ENCODE measurements around the gene CEPT1.

Gene CEPT1

DNA sequence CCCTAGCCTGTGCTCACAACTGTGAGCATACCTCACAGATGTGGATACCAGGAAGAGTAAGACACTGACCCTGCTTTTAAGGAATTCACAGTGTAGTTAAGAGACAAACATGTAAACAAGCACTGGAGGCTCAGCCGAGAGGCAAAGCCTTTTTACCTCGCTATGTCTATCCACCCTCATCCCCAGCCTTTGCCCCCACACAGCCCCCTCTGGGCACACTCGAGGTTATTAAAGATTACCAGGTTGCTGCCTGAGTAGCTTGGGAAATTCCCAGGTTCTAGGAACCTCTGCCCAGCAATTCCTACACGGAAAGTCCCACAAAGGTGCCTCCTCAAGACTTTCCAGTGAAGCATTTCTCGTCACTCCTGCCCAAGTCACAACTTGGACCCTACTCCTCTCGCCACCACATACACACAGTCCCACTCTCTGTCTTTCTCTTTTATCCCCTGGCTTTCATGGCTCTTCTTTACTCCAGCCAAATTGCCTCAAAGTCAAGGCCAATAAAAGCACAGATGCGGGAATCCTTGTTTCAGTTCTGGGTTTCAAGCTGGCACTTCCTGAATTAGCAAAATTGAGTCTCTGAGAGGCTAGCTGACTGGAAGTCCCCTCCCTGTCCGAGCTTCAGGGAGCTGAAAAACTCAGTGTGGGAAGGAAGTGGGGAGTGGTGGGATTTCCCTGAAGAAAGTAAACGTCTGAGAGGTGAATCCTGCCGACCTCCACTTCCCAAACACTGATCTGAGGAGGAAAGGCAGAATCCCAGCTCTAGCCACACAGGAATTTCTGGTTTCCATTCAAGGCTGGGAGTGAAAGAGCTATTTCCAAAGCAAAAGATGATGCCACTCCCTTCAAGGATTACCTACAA lies 52.9 kb downstream of the CEPT1 start:
- no peak for DNase-seq (ENCODE audit: low read depth in 2 of 2)

DNA sequence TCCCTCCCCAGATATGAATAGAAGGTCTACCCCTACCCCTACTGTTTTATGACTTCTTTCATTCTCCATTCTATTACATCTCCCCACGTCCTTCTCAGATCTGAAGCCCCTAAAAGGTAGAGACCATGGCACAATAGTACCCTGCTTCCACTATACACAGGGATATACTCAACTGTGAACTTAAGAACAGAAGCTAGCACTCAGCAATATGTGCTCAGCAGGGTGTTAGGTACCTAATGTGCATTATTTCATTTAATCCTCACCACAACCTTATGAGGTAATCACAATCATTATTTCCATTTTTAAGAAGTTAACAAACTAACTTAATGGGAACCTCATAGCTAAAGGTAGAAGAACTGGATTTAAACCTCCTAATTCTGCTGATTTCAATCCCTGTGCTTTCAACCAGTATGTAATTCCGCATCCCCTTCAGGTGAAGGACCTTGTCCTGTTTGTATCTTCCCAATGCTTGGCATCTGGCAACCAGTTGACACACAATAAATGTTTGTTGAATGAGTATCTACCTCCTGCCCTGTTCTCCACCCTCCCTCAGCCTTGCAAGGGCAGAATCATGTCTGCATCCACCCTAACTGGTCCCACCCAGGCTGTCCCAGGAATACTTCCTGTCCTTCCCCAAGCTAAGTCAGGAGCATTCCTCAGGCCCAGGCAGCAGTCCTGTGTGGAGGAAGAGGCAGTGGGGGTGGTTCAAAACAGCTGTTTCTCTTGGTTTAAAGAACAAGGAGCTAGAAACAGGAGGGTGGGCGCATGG lies 53.9 kb downstream of the CEPT1 start:
- no peak for DNase-seq (ENCODE audit: low read depth in 2 of 2)

DNA sequence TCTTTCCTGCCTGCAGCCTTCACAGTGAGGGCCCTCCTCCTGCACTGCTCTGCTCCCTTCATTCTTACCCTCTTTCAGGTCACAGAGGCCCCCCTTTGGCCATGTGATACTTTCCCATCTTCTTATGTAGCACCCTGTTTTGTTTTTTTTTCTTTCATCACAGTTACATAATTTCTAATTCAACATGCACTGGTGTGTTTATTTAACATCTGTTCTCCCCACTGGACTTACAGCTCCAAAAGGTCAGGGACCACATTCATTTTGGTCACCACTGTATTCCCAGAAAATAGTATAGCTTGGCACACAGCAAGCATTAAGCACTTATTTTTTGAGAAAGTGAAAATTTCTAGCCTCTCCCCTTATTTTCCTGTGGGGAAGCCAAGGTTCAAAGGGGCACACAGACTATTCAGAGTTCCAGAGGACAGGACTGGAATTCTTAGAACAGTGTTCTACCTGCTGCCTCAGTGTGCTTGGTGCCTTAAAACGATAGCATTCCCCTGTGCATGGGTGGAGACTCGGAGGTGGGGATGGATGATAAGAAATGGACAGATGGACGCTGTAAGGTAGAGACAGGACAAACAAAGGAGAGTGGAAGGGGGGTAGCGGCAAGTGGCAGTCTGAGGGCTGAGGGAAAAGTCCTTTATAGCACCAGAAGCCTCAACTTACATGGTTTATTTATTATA lies 55.1 kb downstream of the CEPT1 start:
- DNase-seq (ENCODE audit: low read depth in 2 of 2) = no peak

DNA sequence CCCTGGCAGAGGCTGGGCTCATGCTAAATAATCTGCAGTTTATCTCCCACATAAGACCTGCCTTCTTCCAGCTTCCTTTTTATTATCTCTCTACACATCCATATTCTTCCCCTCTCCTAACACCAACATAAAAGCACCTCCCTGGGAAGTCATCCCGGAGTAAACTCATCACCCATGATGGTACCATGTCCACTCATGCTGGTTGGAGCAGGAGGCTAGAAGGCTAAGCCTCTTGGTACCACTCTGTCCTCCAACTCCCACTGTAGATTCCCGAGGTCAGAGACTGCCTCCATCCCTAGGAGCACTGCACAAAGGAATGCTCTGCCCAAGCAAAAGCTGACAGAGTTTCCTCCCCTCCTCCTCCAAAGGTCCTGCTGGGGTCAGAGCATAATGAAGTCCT lies 56.2 kb downstream of the CEPT1 start:
- DNase-seq (ENCODE audit: low read depth in 2 of 2) = no peak

DNA sequence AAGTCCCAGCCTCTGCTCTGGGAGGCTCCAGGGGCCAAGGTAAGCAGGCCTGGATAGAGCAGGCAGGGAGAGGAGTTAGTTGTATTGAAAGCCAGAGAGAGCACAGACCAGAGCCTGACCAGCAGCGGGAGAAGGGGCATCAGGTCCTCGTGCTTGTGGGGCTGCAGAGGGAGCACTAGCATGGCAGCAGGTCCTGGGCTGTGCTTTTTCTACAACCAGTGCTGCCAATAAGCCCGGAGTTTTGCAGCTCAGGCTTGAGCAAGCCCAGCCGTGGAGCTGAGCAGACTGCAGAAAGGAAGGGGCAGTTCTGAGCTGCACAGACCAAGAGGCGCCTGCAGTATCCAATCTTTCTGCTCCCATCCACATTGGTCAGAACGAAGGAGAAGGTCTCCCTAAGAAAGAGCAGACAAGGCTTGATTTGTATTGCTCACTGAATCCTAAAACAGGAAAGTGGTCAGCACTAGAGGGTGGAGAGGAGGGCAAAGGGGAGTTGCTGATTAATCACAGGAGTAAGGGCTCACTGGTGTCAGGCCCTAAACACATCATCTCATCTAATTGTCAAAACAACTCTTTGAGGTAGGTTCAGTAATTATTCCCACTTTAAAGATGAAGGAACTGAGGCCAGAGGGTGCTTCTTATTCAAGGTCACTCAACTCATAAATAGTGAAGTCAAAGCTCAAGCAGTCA lies 57.7 kb downstream of the CEPT1 start:
- no peak for DNase-seq (ENCODE audit: low read depth in 2 of 2)

DNA sequence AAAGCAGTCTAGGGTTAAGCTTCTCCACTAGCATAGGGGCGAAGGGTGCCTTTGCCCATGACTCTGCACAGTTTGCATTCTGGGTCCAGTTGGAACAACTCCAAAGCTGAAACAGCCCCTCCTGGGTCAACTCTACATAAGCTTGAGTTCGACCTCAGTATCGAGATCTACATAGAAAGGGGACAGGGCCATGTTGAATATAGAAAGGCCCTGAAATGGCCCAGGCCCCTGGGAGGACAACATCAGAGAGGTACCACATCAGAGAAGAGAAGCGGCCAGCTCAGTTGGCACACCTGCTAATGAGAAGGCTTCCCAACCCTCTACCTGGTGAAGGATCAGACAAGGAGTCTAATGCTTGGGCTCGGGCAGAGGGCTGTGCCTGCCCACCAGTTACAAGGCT lies 58.8 kb downstream of the CEPT1 start:
- DNase-seq (ENCODE audit: low read depth in 2 of 2) = no peak

DNA sequence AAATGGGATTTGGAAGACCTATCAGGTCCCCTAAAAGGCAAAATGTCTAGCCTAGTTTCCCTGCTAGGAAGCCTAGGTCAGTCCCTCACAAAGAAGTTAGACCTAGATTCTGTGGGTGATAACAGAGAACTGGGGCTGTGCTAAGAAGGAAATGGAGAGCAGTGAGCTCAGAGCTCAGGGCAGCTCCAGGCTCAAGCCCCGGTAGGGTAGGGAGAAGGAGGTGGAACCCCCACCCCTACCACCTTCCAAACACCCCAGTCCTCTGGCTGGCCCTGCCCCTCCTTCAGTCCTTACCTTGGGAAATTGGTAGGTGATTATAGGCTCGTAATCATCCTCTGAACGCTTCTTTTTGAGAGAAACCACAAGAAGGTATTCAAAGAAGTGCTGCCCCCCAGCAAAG lies 59.3 kb downstream of the CEPT1 start:
- DNase-seq (ENCODE audit: low read depth in 2 of 2) = no peak

DNA sequence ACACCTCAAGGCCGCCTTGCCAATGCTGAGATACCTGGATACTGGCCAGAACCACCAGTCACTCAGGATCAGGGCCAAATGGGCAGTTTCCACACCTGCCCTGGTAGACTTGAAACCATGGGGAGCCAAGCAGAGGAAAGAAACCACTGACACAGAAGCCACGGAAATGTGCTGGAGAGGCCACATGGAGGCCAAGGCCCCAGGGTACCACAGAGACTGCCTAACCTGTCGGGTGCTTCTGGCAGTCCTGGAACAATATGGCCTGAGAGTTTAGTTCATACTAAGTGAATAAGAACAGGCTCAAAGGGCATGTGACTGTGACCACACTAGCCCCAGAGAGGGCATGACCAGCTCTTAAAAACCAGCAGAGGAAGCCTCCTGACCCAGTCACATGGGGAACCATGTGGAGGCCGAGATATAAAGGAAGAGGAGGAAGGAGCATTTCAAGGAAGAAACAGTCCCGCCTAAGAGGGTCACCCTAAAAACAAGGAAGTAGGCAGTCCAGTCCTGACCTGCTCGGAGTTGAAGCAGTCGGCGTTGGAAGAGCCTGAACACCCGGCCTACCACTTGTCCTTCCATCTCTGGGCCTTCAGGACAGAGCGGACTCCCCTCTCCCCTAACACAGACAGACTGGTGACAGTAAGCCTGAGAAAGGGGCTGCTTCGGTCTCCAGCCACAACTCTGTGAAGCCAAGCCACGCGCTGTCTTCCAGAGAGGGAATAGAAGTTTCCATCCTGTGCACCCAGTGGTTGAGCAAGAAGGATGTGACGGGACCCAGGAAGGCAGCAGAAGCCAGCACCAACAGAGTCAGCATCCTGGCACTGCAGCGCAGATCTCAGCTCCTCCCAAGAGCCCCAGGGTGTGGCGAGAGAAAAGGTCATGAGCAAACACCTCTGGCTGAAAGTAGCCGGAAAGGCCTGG lies 60.1 kb downstream of the CEPT1 start, which contains the start of gene DENND2D:
TSS of gene DENND2D (minus strand) at position 766 of the 921 bp plus-strand sequence. CDS start at position 579, 187 bp downstream.
- no peak for DNase-seq (ENCODE audit: low read depth in 2 of 2)

DNA sequence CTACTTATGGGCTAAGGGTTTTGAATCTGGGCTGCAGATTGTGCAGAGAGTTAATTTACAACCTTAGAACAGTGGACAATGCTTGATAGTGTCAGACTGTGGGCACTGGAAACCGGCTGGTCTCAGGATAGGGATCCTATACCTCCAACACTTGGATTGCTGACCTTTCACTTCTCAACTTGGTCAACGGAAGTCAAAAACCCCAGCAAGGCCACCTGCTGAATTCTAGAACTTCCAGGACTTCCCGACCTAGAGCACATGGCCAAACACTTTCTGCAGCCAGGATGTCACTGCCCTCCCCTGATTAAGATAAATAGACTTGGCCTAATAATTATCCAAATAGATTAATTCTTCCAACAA lies 60.8 kb downstream of the CEPT1 start:
- no peak for DNase-seq (ENCODE audit: low read depth in 2 of 2)

DNA sequence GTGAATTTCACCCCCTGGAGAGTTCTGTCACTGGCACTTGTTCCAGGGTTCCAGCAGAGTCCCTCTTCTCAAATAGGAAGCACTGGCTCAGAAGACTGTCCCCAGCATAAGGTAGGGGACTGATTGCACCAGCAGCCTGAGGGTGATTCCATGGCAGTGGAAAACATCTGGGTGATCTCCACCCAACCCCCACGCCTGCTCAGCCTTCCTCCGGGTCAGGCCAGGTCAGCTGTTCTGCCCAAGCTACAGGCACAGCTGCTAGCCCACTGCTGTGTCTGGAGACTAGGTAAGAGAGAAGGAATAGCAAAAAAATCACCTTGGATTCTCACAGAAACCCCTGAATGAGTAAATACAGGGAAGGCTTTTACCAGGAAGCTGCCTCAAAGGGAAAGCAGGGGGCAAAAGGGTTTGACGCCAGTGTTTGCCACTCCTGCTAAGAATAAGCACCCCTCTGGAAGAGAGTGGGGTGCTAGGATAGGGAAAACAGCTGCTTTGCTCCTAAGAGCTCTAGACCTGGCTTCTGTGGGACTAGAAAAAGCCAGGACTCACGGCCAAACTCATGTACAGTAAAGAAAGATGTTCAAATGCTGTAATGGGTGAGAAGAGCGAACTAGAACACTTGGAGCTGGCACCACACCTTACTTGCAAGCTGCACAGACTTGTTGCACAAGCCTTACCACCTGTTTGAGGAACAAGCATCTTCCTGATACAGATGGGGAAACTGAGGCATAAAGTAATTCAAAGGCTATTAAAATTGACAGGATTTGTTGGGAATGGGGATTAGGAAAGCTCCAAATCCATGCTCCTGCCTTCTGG lies 61.5 kb downstream of the CEPT1 start:
- no peak for DNase-seq (ENCODE audit: low read depth in 2 of 2)

DNA sequence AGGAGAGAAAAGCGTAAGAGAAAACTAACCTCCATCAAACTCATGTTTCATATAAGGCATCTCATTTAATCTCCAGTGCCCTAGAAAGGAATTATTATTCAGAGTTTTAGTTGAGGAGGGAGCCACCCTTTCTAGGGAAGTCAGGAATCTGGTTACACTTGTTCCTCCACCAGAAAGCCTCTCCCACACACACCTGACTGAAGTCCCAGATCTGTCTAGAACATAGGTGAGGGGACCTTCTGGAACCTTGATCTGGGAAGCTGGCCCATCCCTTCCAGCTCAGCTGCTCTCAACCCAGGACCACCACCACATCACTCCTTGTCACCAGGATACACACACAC lies 62.3 kb downstream of the CEPT1 start:
- no peak for DNase-seq (ENCODE audit: low read depth in 2 of 2)

DNA sequence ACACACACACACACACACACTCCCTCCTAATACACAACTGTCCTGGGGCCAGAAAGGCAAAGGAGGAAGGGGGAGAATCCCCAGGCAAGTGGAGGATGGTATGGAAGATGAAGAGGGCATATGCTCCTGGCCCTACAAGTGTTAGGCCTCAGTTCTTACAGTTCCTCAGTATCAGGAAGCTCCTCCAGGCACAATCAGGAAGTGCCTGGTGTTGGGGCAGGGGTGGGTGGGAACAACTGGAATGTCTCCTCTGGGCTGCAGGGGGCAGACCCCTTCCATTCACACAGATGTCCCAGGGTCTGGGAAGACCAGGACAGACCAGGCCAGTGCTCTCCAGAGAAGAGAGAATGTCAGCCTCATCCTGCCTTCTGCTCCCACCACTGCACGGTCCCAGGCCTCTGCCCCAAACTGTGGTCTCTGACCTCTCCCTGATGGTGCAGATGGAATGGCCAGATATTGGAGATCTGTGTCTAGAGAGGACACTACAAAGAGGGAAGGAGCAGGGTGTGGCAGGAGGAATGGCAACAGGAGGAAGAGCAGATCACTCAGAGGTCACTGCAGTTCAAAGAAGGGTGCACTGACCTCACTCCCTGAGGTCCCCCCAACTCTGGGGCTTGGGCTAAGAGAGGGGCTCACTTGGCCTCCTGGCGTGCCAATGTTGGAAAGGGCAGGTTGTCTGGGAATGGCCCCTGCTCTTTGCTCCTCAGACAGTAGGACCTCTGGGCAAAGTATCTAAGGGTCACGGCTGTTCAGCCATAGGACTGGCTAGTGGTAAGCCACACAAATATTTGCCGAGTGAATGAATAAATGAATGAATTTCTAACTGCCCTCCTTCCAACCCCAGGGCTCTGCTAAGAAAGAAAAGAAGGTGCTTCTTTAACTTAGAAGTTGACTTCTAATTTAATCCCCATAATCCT lies 62.9 kb downstream of the CEPT1 start:
- no peak for DNase-seq (ENCODE audit: low read depth in 2 of 2)

DNA sequence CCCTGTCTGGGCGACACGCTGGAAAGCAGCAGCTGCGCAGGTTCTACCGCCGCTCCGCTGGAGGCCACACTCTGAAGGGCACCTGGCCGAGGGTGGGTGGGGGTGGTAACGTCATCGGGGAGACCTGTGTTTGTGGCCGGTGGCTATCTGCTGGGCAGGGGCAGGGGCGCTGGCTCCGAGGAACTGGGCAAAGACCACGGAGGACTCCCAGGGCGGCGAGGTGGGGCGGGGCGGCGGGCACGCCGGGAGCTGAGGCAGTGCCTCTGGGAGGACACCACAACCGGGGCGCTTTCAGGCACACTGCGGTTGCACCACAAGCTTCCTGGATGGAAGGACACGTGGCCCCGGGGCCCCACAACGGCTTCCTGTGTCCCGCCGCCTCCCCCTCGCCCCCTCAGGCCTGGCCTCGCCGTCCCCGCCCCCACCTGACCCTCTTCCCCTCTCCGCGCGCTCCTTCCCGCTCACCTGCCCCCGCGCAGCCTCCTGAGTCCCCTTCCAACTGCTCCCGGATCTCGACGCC lies 63.7 kb downstream of the CEPT1 start:
- no peak for DNase-seq (ENCODE audit: low read depth in 2 of 2)

DNA sequence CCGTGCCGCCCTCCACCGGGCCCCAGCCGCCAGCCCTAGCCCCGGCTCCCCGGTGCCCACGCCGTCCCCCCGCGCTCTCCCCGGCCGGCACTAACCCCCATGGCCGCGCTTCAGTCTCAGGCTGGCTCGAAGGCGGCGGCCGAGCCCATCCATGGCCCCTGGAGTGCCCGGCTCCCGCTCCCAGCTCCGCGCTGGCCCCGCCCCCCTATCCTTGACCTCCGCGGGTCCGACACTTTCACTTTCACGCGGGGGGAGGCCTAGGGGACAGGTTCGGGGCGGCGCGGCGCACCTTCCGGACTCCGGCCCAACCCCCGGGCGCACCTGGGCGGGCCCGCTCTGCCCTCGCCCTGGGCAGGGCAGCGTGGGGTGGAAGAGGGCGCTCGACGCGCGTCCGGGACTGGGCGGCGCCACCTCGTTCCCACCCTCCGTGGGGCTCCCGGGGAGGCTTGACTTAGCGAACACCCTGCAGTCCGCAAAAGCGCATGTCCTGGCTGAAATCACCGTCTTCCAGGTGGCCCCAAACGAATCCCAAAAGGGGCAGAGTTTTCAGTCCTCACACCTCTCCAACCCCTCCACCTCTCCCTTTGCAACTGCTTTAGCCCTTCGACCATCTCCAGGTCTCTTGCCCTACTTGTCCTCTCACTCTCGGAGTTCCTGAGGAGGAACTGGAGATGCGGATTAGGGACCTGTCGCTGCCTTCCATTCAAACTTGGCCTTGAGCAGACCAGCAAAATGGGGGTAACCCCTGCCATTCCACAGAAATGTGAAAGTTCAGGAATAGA lies 64.4 kb downstream of the CEPT1 start:
- no peak for DNase-seq (ENCODE audit: low read depth in 2 of 2)

DNA sequence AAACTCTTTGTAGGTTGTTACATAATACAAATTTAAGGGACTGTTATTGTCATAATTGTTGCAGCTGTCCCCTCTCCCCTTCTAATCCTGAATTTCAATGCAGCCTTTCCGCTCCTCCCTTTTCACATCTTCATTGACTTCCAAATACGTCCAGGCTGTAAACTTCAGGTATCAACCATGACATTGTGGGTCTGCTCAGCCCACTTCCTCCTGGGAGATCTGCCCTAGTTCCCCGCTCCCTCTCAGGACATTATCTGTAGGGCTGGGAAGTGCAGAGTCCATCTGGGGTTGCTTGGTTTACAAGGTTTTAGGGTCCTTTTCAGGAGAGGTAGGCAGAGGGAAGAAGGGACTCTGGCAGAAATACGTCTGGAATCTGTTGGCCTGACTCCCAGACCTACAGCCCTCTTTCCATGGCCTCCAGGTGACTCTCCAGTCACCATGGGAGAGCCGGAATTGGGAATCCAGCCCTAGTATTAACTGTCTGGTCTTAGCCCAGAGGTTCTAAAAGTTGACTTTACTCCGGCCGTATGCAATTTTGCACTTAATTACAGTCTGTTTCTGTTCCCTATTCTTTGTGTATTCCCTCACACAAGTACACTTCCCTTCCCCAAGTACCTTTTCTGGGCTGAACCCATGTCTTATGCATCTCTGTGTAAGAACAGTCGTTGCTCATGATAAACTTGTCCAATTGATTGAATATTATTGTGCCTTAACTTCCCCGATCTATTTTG lies 65.1 kb downstream of the CEPT1 start:
- no peak for DNase-seq (ENCODE audit: low read depth in 2 of 2)

DNA sequence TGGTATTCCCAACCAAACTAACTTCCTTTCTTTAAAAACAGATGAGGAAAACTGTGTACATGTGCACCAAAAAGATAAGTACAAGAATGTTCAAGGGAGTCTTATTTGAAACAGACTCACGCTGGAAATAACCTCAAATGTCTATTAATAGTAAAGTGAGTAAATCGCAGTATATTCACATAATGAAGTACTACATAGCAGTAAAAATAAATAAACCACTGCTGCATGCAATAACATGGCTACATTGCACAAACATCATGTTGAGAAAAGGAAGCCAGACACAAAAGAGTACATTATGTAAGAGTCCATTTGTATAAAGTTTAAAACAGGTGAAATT lies 65.7 kb downstream of the CEPT1 start:
- no peak for DNase-seq (ENCODE audit: low read depth in 2 of 2)

DNA sequence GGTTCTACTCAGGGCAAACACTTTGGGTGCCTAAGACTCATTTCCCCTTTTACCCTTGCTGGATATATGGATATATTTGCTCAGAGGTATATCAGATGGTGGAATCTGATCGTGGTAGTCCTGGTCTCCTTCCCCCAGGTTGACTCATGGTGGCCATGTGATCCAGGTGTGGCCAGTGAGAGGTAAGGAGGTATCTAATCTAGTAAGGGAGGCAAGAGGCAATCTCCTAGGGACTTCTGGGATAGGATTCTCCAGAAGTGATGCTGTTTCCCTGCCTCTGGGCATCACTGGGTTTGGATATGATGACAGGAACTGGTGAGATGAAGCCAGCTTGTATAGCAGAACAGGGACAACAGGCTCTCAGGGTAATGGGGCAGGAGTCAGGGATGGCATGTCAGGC lies 68.9 kb downstream of the CEPT1 start:
- no peak for DNase-seq (ENCODE audit: low read depth in 2 of 2)

Data from fibroblast of skin of left biceps (primary cell).